Mucosa of rectum (tissue), 2 donors: ENCODE results near the gene PCDHGA6.
"Not testable (repeated sequence)": the region's sequence is repeated elsewhere in the genome, so short reads cannot be mapped to it uniquely, and the experiment has no call there.

Experiments used
- H3K27ac ChIP-seq, 2 donors: one replicate each; pipeline ENCODE4 v1.7.0; 2013; ENCODE audit warnings: inconsistent platforms in 2 of 2, low read depth in 2 of 2, low read length in 2 of 2
- H3K27me3 ChIP-seq, 2 donors: one replicate each; pipeline ENCODE4 v1.7.0; 2013; ENCODE audit warnings: low read length in 2 of 2; ENCODE audit not compliant: control insufficient read depth in 2 of 2, insufficient read depth in 2 of 2
- H3K36me3 ChIP-seq, 2 donors: one replicate each; pipeline ENCODE4 v1.7.0; 2013; ENCODE audit warnings: low read length in 2 of 2; ENCODE audit not compliant: control insufficient read depth in 2 of 2, insufficient read depth in 2 of 2
- H3K4me1 ChIP-seq, 2 donors: one replicate each; pipeline ENCODE4 v1.7.0; 2013; ENCODE audit warnings: low read length in 2 of 2, mild to moderate bottlenecking in 1 of 2; ENCODE audit not compliant: control insufficient read depth in 2 of 2, insufficient read depth in 2 of 2
- H3K4me3 ChIP-seq, 2 donors: one replicate each; pipeline ENCODE4 v1.7.0; 2013; ENCODE audit warnings: low read length in 2 of 2
- H3K9ac ChIP-seq, 2 donors: one replicate each; pipeline ENCODE4 v1.7.0; 2013; ENCODE audit warnings: low read length in 2 of 2, low read depth in 1 of 2, mild to moderate bottlenecking in 1 of 2
- H3K9me3 ChIP-seq, 2 donors: one replicate each; pipeline ENCODE4 v1.7.0; 2013; ENCODE audit warnings: low read length in 2 of 2; ENCODE audit not compliant: control insufficient read depth in 2 of 2
- donor health status: healthy.
- donor health status: Normal muscosa, but diverticular disease.

The PCDHGA6 gene

GRCh38 chr5:141382469-141383294 lies 9.0 kb downstream of the PCDHGA6 start, which contains the start of gene PCDHGA7:
Gene PCDHGA7, plus strand, starts transcription at chr5:141382742. Its CDS starts 158 bp downstream, at chr5:141382900.
- no peak within 1 kb of the TSS for H3K27ac ChIP-seq
- peaks cover 0 to 23% of the 10 kb centered on the region in 2 donors for H3K9me3 ChIP-seq
- peak within 1 kb of the TSS; percentile 5 to 29 for H3K4me3 ChIP-seq
- H3K9ac ChIP-seq: no peak within 1 kb of the TSS
- no peaks in the 10 kb centered on the region for H3K36me3 ChIP-seq
- no peaks in the 10 kb centered on the region for H3K27me3 ChIP-seq
- H3K4me1 ChIP-seq: no peaks in the 10 kb centered on the region

DNA sequence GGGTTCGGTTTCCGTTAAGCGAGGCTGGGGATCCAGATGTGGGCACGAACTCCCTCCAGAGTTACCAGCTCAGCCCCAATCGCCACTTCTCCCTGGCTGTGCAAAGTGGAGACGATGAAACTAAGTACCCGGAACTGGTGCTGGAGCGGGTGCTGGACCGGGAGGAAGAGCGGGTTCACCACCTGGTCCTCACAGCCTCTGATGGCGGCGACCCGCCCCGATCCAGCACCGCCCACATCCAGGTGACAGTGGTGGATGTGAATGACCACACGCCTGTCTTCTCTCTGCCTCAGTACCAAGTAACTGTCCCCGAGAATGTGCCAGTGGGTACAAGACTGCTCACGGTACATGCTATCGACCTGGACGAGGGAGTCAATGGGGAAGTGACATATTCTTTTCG lies 9.7 kb downstream of the PCDHGA6 start:
- Histone ChIP-seq H3K27ac (no peak overlapping the region), H3K4me3 (no peak overlapping the region), H3K27me3 (no peaks in the 10 kb centered on the region), H3K9me3 (peaks cover 2 to 25% of the 10 kb centered on the region in 2 donors), H3K36me3 (no peaks in the 10 kb centered on the region), H3K4me1 (no peaks in the 10 kb centered on the region), H3K9ac (no peak overlapping the region)

DNA sequence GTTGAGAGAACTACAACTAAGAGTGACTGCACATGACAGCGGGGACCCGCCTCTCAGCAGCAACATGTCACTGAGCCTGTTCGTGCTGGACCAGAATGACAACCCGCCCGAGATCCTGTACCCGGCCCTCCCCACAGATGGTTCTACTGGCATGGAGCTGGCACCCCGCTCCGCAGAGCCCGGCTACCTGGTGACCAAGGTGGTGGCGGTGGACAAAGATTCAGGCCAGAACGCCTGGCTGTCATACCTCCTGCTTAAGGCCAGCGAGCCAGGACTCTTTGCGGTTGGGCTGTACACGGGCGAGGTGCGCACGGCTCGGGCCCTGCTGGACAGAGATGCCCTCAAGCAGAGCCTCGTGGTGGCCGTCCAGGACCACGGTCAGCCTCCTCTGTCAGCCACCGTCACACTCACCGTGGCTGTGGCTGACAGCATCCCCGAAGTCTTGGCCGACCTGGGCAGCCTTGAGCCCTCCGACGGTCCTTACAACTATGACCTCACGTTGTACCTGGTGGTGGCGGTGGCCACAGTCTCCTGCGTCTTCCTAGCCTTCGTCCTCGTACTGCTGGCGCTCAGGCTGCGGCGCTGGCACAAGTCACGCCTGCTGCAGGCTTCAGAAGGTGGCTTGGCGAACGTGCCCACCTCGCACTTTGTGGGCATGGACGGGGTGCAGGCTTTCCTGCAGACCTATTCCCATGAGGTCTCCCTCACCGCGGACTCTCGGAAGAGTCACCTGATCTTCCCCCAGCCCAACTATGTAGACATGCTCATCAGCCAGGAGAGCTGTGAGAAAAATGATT lies 11.0 kb downstream of the PCDHGA6 start:
- Histone ChIP-seq H3K9ac (no peak overlapping the region), H3K36me3 (no peaks in the 10 kb centered on the region), H3K4me3 (no peak overlapping the region), H3K27me3 (no peaks in the 10 kb centered on the region), H3K4me1 (no peaks in the 10 kb centered on the region), H3K9me3 (peaks cover 8 to 39% of the 10 kb centered on the region in 2 donors), H3K27ac (no peak overlapping the region)

DNA sequence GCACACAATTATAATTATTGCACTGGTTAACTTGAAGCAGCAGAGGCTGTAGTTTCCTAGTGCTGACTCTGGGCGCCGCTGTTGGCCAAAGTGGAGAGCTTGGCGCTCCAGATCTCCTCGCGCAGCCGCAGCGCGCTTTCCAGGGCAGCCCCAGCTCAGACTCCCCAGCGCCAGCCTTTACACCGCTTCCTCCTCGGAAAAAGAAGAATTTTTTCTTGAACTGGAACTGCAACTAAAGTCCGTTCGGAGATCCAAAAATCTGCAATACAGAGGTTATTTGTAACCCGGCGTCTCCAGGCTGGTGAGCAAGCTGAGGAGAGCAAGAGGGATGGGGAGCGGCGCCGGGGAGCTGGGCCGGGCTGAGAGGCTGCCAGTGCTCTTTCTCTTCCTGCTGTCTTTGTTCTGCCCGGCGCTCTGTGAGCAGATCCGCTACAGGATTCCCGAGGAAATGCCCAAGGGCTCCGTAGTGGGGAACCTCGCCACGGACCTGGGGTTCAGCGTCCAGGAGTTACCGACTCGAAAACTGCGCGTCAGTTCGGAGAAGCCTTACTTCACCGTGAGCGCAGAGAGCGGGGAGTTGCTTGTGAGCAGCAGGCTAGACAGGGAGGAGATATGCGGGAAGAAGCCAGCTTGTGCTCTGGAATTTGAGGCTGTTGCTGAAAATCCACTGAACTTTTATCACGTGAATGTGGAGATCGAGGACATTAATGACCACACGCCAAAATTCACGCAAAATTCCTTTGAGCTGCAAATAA lies 14.0 kb downstream of the PCDHGA6 start, which contains the start of gene PCDHGB4:
TSS of gene PCDHGB4 (plus strand) at position 142 of the 755 bp plus-strand sequence. CDS start at position 329, 187 bp downstream.
- not testable (repeated sequence) for H3K4me1 ChIP-seq, H3K27ac ChIP-seq, H3K27me3 ChIP-seq, H3K9ac ChIP-seq, H3K36me3 ChIP-seq
- Histone ChIP-seq H3K4me3 (peak within 1 kb of the TSS in 1 of 2 donors; percentile 29), H3K9me3 (peaks cover 10 to 46% of the 10 kb centered on the region in 2 donors)

DNA sequence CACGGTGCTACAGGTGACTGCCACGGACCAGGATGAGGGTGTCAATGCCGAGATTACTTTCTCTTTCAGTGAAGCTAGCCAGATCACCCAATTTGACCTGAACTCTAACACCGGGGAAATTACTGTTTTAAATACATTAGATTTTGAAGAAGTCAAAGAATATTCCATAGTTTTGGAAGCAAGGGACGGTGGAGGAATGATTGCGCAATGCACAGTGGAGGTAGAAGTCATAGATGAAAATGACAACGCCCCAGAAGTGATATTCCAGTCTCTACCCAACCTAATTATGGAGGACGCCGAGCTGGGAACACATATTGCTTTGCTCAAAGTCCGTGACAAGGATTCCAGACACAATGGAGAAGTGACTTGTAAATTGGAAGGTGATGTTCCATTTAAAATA lies 15.0 kb downstream of the PCDHGA6 start:
- no peak overlapping the region for H3K9ac ChIP-seq
- H3K27ac ChIP-seq: no peak overlapping the region
- H3K4me3 ChIP-seq: peak overlapping the region in 1 of 2 donors; percentile 29
- no peaks in the 10 kb centered on the region for H3K4me1 ChIP-seq
- peaks cover 10 to 48% of the 10 kb centered on the region in 2 donors for H3K9me3 ChIP-seq
- H3K36me3 ChIP-seq: no peaks in the 10 kb centered on the region
- no peaks in the 10 kb centered on the region for H3K27me3 ChIP-seq

DNA sequence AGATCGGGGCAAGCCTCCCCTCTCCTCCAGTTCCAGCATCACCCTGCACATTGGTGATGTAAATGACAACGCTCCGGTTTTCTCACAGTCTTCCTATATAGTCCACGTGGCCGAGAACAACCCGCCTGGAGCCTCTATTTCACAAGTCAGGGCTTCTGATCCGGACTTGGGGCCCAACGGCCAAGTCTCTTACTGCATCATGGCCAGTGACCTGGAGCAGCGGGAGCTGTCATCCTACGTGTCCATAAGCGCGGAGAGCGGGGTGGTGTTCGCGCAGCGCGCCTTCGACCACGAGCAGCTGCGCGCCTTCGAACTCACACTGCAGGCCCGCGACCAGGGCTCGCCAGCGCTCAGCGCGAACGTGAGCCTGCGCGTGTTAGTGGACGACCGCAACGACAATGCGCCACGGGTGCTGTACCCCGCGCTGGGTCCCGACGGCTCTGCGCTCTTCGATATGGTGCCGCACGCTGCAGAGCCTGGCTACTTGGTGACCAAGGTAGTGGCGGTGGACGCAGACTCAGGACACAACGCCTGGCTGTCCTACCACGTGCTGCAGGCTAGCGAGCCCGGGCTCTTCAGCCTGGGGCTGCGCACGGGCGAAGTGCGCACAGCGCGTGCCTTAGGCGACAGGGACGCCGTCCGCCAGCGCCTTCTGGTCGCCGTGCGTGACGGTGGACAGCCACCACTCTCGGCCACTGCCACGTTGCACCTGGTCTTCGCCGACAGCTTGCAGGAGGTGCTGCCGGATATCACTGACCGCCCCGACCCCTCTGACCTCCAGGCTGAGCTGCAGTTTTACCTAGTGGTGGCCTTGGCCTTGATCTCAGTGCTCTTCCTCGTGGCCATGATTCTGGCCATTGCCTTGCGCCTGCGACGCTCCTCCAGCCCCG lies 15.7 kb downstream of the PCDHGA6 start:
- H3K27ac ChIP-seq: no peak overlapping the region
- H3K4me3 ChIP-seq: no peak overlapping the region
- H3K4me1 ChIP-seq: no peaks in the 10 kb centered on the region
- no peaks in the 10 kb centered on the region for H3K27me3 ChIP-seq
- peaks cover 10 to 48% of the 10 kb centered on the region in 2 donors for H3K9me3 ChIP-seq
- H3K9ac ChIP-seq: no peak overlapping the region
- no peaks in the 10 kb centered on the region for H3K36me3 ChIP-seq

DNA sequence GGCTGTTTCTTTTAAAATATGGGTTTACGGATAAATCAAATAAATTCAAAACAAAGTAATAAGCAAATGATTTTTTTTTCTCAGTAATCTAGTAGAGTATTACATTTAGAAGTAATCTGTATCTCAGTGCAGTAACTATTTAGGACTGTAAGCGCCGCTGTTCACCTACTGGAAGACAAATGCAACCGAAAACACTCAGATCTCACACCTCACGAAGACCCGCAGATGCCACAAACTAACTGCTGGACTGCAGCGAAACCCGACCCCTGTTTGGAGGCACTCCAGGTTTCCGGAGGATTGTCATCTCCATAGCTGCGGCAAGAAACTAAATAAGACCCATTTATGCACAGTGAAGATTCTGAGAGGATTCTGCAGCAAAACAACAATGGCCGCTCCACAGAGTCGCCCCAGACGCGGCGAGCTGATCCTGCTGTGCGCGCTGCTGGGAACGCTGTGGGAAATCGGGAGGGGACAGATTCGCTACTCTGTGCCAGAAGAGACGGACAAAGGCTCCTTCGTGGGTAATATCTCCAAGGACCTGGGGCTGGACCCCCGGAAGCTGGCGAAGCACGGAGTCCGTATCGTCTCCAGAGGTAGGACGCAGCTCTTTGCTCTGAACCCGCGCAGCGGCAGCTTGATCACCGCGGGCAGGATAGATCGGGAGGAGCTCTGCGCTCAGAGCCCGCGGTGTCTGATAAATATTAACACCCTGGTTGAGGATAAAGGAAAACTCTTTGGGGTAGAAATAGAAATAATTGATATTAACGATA lies 18.9 kb downstream of the PCDHGA6 start, which contains the start of gene PCDHGA8:
TSS of gene PCDHGA8 (plus strand) at position 205 of the 770 bp plus-strand sequence. CDS start at position 386, 181 bp downstream.
- H3K27ac ChIP-seq: no peak within 1 kb of the TSS
- H3K9me3 ChIP-seq: peaks cover 14 to 45% of the 10 kb centered on the region in 2 donors
- no peak within 1 kb of the TSS for H3K9ac ChIP-seq
- no peaks in the 10 kb centered on the region for H3K36me3 ChIP-seq
- no peaks in the 10 kb centered on the region for H3K27me3 ChIP-seq
- no peaks in the 10 kb centered on the region for H3K4me1 ChIP-seq
- no peak within 1 kb of the TSS for H3K4me3 ChIP-seq

DNA sequence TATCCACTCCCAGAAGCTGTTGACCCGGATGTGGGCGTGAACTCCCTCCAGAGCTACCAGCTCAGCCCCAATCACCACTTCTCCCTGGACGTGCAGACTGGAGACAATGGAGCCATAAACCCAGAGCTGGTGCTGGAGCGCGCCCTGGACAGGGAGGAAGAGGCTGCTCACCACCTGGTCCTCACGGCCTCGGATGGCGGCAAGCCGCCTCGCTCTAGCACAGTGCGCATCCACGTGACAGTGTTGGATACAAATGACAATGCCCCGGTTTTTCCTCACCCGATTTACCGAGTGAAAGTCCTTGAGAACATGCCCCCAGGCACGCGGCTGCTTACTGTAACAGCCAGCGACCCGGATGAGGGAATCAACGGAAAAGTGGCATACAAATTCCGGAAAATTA lies 19.6 kb downstream of the PCDHGA6 start:
- Histone ChIP-seq H3K9ac (no peak overlapping the region), H3K36me3 (no peaks in the 10 kb centered on the region), H3K9me3 (peaks cover 13 to 43% of the 10 kb centered on the region in 2 donors), H3K27ac (no peak overlapping the region), H3K4me3 (no peak overlapping the region), H3K4me1 (no peaks in the 10 kb centered on the region), H3K27me3 (no peaks in the 10 kb centered on the region)
